HG03521 (cell line): ENCODE results near the gene PITX2.

Source experiments
- ATAC-seq: cut with Tn5 transposase; IDR thresholded peaks from one replicate; pipeline ENCODE4 v1.9.1; 2021; ENCODE audit warnings: mild to moderate bottlenecking, moderate library complexity; ENCODE audit not compliant: unreplicated experiment

PITX2 gene

GRCh38 chr4:110622841-110623717 lies at the start of gene PITX2:
PITX2 (minus strand) TSS chr4:110623077; CDS start chr4:110622460, 617 bp downstream.
- ATAC-seq = peak; percentile 94

GRCh38 chr4:110671679-110672078 lies 48.8 kb upstream of the PITX2 start:
- ATAC-seq = no peak

GRCh38 chr4:110669663-110670062 lies 46.8 kb upstream of the PITX2 start:
- no peak for ATAC-seq

GRCh38 chr4:110668463-110669235 lies 45.8 kb upstream of the PITX2 start:
- no peak for ATAC-seq

GRCh38 chr4:110667670-110668069 lies 44.8 kb upstream of the PITX2 start:
- ATAC-seq = no peak

GRCh38 chr4:110666030-110666429 lies 43.2 kb upstream of the PITX2 start:
- ATAC-seq = no peak

GRCh38 chr4:110663738-110664444 lies 41.0 kb upstream of the PITX2 start:
- ATAC-seq = no peak

- no peak for ATAC-seq
Observed at GRCh38 chr4:110663206-110663605, 40.3 kb upstream of the PITX2 start.

- no peak for ATAC-seq
Observed at GRCh38 chr4:110660755-110661154, 37.9 kb upstream of the PITX2 start.

- ATAC-seq = no peak
Observed at GRCh38 chr4:110654254-110654635, 31.4 kb upstream of the PITX2 start.

GRCh38 chr4:110653321-110654253 lies 30.7 kb upstream of the PITX2 start:
- no peak for ATAC-seq

- no peak for ATAC-seq
Observed at GRCh38 chr4:110644008-110644407, 21.1 kb upstream of the PITX2 start.

GRCh38 chr4:110643096-110643495 lies 20.2 kb upstream of the PITX2 start:
- ATAC-seq = no peak

- ATAC-seq = no peak
Observed at GRCh38 chr4:110641218-110641617, 18.3 kb upstream of the PITX2 start.

- ATAC-seq = no peak
Observed at GRCh38 chr4:110640576-110640975, 17.7 kb upstream of the PITX2 start.

- no peak for ATAC-seq
Observed at GRCh38 chr4:110639207-110640090, 16.6 kb upstream of the PITX2 start.

- ATAC-seq = no peak
Observed at GRCh38 chr4:110638089-110638746, 15.3 kb upstream of the PITX2 start.

- no peak for ATAC-seq
Observed at GRCh38 chr4:110637408-110638088, 14.7 kb upstream of the PITX2 start.
